ENCODE data around the gene PITX1.
"Not testable (repeated sequence)": the region's sequence is repeated elsewhere in the genome, so short reads cannot be mapped to it uniquely, and the experiment has no call there.

The PITX1 gene

GRCh38 chr5:135033901-135034235 is at the start of gene PITX1:
TSS of gene PITX1 (minus strand) at chr5:135034228. CDS start at chr5:135033881, 347 bp downstream.
- DNase-seq: no peak

GRCh38 chr5:135083334-135083733 is 49.3 kb upstream of the PITX1 start:
- DNase-seq: not testable (repeated sequence)

GRCh38 chr5:135081240-135081639 is 47.2 kb upstream of the PITX1 start:
- DNase-seq: no peak

- DNase-seq: no peak
These were observed 45.7 kb upstream of the PITX1 start for GRCh38 chr5:135079760-135080159.

- DNase-seq: no peak
These were observed 45.2 kb upstream of the PITX1 start for GRCh38 chr5:135079099-135079681.

- no peak for DNase-seq
These were observed 42.8 kb upstream of the PITX1 start for GRCh38 chr5:135076801-135077200.

GRCh38 chr5:135076051-135076491 is 42.0 kb upstream of the PITX1 start:
- DNase-seq: no peak

GRCh38 chr5:135075621-135076020 is 41.6 kb upstream of the PITX1 start:
- DNase-seq: no peak

- DNase-seq: no peak
These were observed 39.8 kb upstream of the PITX1 start for GRCh38 chr5:135073761-135074345.

GRCh38 chr5:135072387-135073281 is 38.6 kb upstream of the PITX1 start:
- no peak for DNase-seq

GRCh38 chr5:135071311-135071710 is 37.3 kb upstream of the PITX1 start:
- no peak for DNase-seq

GRCh38 chr5:135069895-135070657 is 36.0 kb upstream of the PITX1 start:
- no peak for DNase-seq

GRCh38 chr5:135069016-135069770 is 35.2 kb upstream of the PITX1 start:
- DNase-seq: no peak

GRCh38 chr5:135067587-135067986 is 33.6 kb upstream of the PITX1 start:
- no peak for DNase-seq

- no peak for DNase-seq
These were observed 32.8 kb upstream of the PITX1 start for GRCh38 chr5:135066781-135067180.

GRCh38 chr5:135065306-135066265 is 31.6 kb upstream of the PITX1 start:
- DNase-seq: no peak

- DNase-seq: no peak
These were observed 30.2 kb upstream of the PITX1 start for GRCh38 chr5:135064235-135064570.

GRCh38 chr5:135063511-135064234 is 29.6 kb upstream of the PITX1 start:
- no peak for DNase-seq

- DNase-seq: no peak
These were observed 29.0 kb upstream of the PITX1 start for GRCh38 chr5:135063056-135063445.

- DNase-seq: no peak
These were observed 28.4 kb upstream of the PITX1 start for GRCh38 chr5:135062216-135063055.

Measured in stimulated activated naive CD4-positive, alpha-beta T cell (primary cell).